Chondrocyte (in vitro differentiated cells): Measurements from ENCODE around the gene NPAS3. TPM values are rescaled to one million over a fixed set of nuclear protein-coding genes. Genes with fewer than 3 reads are reported as not detected.

Experiments
- DNase-seq: peaks from one replicate; pipeline ENCODE4 v3.0.0; 2021; ENCODE audit warnings: mixed read lengths, low spot score
- H3K27ac Mint-ChIP-seq: one replicate; pipeline ENCODE4 v1.8.0; 2021; ENCODE audit warnings: mild to moderate bottlenecking, moderate library complexity, mixed read lengths; ENCODE audit not compliant: unreplicated experiment
- H3K27me3 Mint-ChIP-seq: 2 replicates; pipeline ENCODE4 v1.8.0; 2021; ENCODE audit warnings: low read depth, mixed read lengths
- H3K36me3 Mint-ChIP-seq: 2 replicates; pipeline ENCODE4 v1.8.0; 2021; ENCODE audit warnings: low read depth, mixed read lengths
- H3K4me1 Mint-ChIP-seq: 2 replicates; pipeline ENCODE4 v1.8.0; 2021; ENCODE audit warnings: low read depth, mild to moderate bottlenecking, mixed read lengths
- H3K4me3 Mint-ChIP-seq: one replicate; pipeline ENCODE4 v1.8.0; 2021; ENCODE audit warnings: mild to moderate bottlenecking, moderate library complexity, mixed read lengths; ENCODE audit not compliant: unreplicated experiment
- H3K9me3 Mint-ChIP-seq: 2 replicates; pipeline ENCODE4 v1.8.0; 2021; ENCODE audit warnings: low read depth, mixed read lengths
- CTCF ChIP-seq: fragments of 200-600 bp; sonication (generic); IDR thresholded peaks from 2 replicates; pipeline ENCODE4 v1.5.0; 2021; ENCODE audit warnings: antibody characterized with exemption, mild to moderate bottlenecking, moderate library complexity
- total RNA-seq: library from RNA; stranded (reverse); gene quantifications from 3 replicates; pipeline ENCODE4 v1.2.1, GENCODE V29; 2021

The NPAS3 gene
- total RNA-seq, 1 donor from 2014 or later: 2.6 TPM

GRCh38 chr14:32980902-32981501 lies 42.3 kb downstream of the NPAS3 start:
- no peak for TF ChIP-seq CTCF
- no peak for DNase-seq
- Mint-ChIP-seq H3K27ac (no peak overlapping the region), H3K9me3 (no peaks in the 10 kb centered on the region), H3K4me1 (peaks cover 7% of the 10 kb centered on the region), H3K36me3 (no peaks in the 10 kb centered on the region), H3K4me3 (no peak overlapping the region), H3K27me3 (no peaks in the 10 kb centered on the region)

- no peak for TF ChIP-seq CTCF
- H3K4me3 Mint-ChIP-seq: no peak overlapping the region
Observed at GRCh38 chr14:32984241-32984930, 45.7 kb downstream of the NPAS3 start.

GRCh38 chr14:32985866-32986265 lies 47.2 kb downstream of the NPAS3 start:
- Mint-ChIP-seq H3K27me3 (no peaks in the 10 kb centered on the region), H3K27ac (peak overlapping the region; percentile 89)

More at GRCh38 chr14:32984241-32984930, 45.7 kb downstream of the NPAS3 start:
- Mint-ChIP-seq H3K27ac (no peak overlapping the region), H3K27me3 (no peaks in the 10 kb centered on the region), H3K4me1 (peaks cover 20% of the 10 kb centered on the region), H3K9me3 (peaks cover 3% of the 10 kb centered on the region), H3K36me3 (no peaks in the 10 kb centered on the region)
- DNase-seq: no peak

DNA sequence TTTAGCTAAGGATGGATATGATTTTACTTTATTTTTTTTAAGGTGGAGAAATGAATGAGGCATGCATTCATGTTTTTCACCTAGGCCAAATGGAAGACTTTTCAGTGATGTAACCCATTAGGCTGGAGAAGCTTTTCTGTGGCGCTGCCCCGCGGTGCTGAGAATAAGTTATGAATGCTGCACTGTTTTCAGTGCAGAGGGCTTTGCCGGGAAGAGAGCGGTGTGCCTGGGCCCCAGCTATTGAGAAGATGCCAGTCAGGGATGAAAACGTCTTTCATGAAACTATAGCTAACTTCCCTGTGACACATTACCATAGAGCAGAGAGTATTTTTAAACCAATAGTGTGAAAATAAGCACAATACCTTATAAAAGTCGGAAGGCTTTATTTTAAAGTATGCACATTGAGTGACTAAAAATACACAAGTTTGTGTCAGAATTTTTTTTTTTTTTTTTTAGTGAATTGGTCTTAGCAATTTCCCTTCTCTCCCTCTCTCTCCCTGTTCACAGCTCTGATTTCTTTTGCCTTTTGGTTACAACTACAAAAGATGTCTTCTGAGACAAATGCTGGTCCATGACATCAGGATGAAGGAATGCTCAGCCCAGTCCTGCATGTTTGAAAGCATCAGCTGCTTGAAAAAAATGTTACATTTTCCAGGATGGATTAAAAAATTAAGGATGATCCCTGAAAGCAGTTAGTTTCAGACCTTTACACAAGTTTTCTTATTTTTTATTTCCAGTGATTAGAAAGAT lies 48.3 kb downstream of the NPAS3 start:
- peak overlapping the region; percentile 47 for H3K4me3 Mint-ChIP-seq
- H3K9me3 Mint-ChIP-seq: peaks cover 3% of the 10 kb centered on the region
- H3K36me3 Mint-ChIP-seq: no peaks in the 10 kb centered on the region
- TF ChIP-seq CTCF: no peak
- H3K27ac Mint-ChIP-seq: peak overlapping the region; percentile 89
- H3K27me3 Mint-ChIP-seq: no peaks in the 10 kb centered on the region
- no peak for DNase-seq
- H3K4me1 Mint-ChIP-seq: peaks cover 27% of the 10 kb centered on the region

More at GRCh38 chr14:32985866-32986265, 47.2 kb downstream of the NPAS3 start:
- peaks cover 3% of the 10 kb centered on the region for H3K9me3 Mint-ChIP-seq
- H3K36me3 Mint-ChIP-seq: no peaks in the 10 kb centered on the region
- no peak for DNase-seq
- peaks cover 20% of the 10 kb centered on the region for H3K4me1 Mint-ChIP-seq
- TF ChIP-seq CTCF: no peak
- H3K4me3 Mint-ChIP-seq: no peak overlapping the region

DNA sequence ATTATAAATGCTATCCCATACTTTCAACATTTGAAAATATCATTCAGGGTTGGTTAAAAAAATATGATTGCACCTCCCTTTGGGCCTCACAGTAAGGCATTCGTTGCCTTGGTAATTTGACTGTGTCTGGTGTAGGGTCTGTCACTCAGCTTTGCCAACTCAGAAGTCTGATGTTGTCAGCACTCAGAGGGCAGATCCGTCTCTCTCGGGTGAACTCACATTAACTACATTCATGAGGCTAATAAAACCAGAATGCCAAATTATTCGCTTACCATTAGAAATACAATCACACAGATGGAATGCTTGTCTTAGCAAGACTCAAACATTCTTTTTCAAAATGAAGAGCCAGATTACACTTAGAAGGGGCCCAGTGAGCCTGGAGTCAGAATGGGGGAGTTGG lies 53.0 kb downstream of the NPAS3 start:
- peaks cover 13% of the 10 kb centered on the region for H3K4me1 Mint-ChIP-seq
- H3K27ac Mint-ChIP-seq: no peak overlapping the region
- DNase-seq: no peak
- no peak for TF ChIP-seq CTCF
- H3K9me3 Mint-ChIP-seq: peaks cover 9% of the 10 kb centered on the region
- no peaks in the 10 kb centered on the region for H3K27me3 Mint-ChIP-seq
- no peak overlapping the region for H3K4me3 Mint-ChIP-seq
- H3K36me3 Mint-ChIP-seq: no peaks in the 10 kb centered on the region
